Mesodermal cell (in vitro differentiated cells): Measurements from ENCODE around the gene RAB25.
"Not testable (repeated sequence)": the region's sequence is repeated elsewhere in the genome, so short reads cannot be mapped to it uniquely, and the experiment has no call there.

Experiments used
- H3K27ac ChIP-seq: 2 replicates; pipeline ENCODE4 v1.7.0; 2013; ENCODE audit warnings: mild to moderate bottlenecking, low read depth, low read length, moderate library complexity; ENCODE audit not compliant: severe bottlenecking
- H3K36me3 ChIP-seq: 2 replicates; pipeline ENCODE4 v1.7.1; 2013; ENCODE audit warnings: mild to moderate bottlenecking, low read length, moderate library complexity; ENCODE audit not compliant: control insufficient read depth, insufficient read depth
- H3K4me1 ChIP-seq: one replicate; pipeline ENCODE4 v1.7.1; 2013; ENCODE audit warnings: mild to moderate bottlenecking, low read length; ENCODE audit not compliant: insufficient read depth, control insufficient read depth, poor library complexity, severe bottlenecking
- H3K4me3 ChIP-seq: 2 replicates; pipeline ENCODE4 v1.7.0; 2013; ENCODE audit warnings: low read length, control low read depth, mild to moderate bottlenecking; ENCODE audit not compliant: insufficient read depth, poor library complexity, severe bottlenecking; ENCODE audit errors: extremely low read depth
- H3K9me3 ChIP-seq: 2 replicates; pipeline ENCODE4 v1.7.1; 2013; ENCODE audit warnings: mild to moderate bottlenecking, low read length, moderate library complexity; ENCODE audit not compliant: control insufficient read depth
- WGBS, 2 experiments: methylation state at CpG; one replicate each; pipeline ENCODE4 v1.1.5; 2013; ENCODE audit warnings: missing lambda C conversion rate in 2 of 2; ENCODE audit not compliant: insufficient coverage in 2 of 2; 5-methylcytosine and 5-hydroxymethylcytosine counted together

Gene RAB25

GRCh38 chr1:156112276-156113137 lies 51.5 kb downstream of the RAB25 start:
- Histone ChIP-seq H3K4me3 (no peak overlapping the region), H3K27ac (no peak overlapping the region), H3K36me3 (peaks cover 17% of the 10 kb centered on the region), H3K9me3 (no peaks in the 10 kb centered on the region), H3K4me1 (peaks cover 22% of the 10 kb centered on the region)
- 81 to 88% methylated on average over 4 to 6 of the region's 10 CpGs for WGBS, 2 experiments

GRCh38 chr1:156113282-156113950 lies 52.5 kb downstream of the RAB25 start:
- Histone ChIP-seq H3K9me3 (no peaks in the 10 kb centered on the region), H3K4me1 (peaks cover 31% of the 10 kb centered on the region), H3K36me3 (peaks cover 26% of the 10 kb centered on the region), H3K27ac (peak overlapping the region; percentile 92), H3K4me3 (no peak overlapping the region)
- 60 to 62% methylated on average over 1 to 3 of the region's 4 CpGs for WGBS, 2 experiments

GRCh38 chr1:156114101-156114918 lies 53.4 kb downstream of the RAB25 start, which contains the start of gene LMNA:
LMNA (plus strand) TSS chr1:156114711; CDS start chr1:156114919, 208 bp downstream.
- 1 to 4% methylated on average over 18 to 23 of the region's 37 CpGs for WGBS, 2 experiments
- Histone ChIP-seq H3K4me3 (peak within 1 kb of the TSS; percentile 99), H3K4me1 (peaks cover 38% of the 10 kb centered on the region), H3K9me3 (no peaks in the 10 kb centered on the region), H3K27ac (peak within 1 kb of the TSS; percentile 92), H3K36me3 (peaks cover 28% of the 10 kb centered on the region)

- H3K27ac ChIP-seq, result peak overlapping the region; percentile 92
- H3K4me3 ChIP-seq, result peak overlapping the region; percentile 99
- H3K4me1 ChIP-seq, result peaks cover 42% of the 10 kb centered on the region
Measured at GRCh38 chr1:156114919-156115513, 54.1 kb downstream of the RAB25 start.

GRCh38 chr1:156115514-156116374 lies 54.8 kb downstream of the RAB25 start:
- H3K4me1 ChIP-seq, result peaks cover 50% of the 10 kb centered on the region
- 2 to 14% methylated on average over 13 to 14 of the region's 19 CpGs for WGBS, 2 experiments
- H3K4me3 ChIP-seq, result peak overlapping the region; percentile 99
- no peaks in the 10 kb centered on the region for H3K9me3 ChIP-seq
- peak overlapping the region; percentile 92 for H3K27ac ChIP-seq
- peaks cover 35% of the 10 kb centered on the region for H3K36me3 ChIP-seq

More at GRCh38 chr1:156114919-156115513, 54.1 kb downstream of the RAB25 start:
- WGBS, 2 experiments, result 1% methylated on average over 36 to 42 of the region's 49 CpGs
- peaks cover 28% of the 10 kb centered on the region for H3K36me3 ChIP-seq
- no peaks in the 10 kb centered on the region for H3K9me3 ChIP-seq

- Histone ChIP-seq H3K4me3 (peak overlapping the region; percentile 99), H3K4me1 (peaks cover 59% of the 10 kb centered on the region), H3K36me3 (peaks cover 44% of the 10 kb centered on the region)
- WGBS, 2 experiments, result 92 to 100% methylated on average over 1 to 4 of the region's 5 CpGs
- not testable (repeated sequence) for H3K27ac ChIP-seq, H3K9me3 ChIP-seq
Measured at GRCh38 chr1:156116731-156117130, 55.8 kb downstream of the RAB25 start.

GRCh38 chr1:156117414-156118176 lies 56.6 kb downstream of the RAB25 start:
- WGBS, 2 experiments, result 87 to 90% methylated on average over 4 to 9 of the region's 13 CpGs
- Histone ChIP-seq H3K36me3 (peaks cover 44% of the 10 kb centered on the region), H3K9me3 (no peaks in the 10 kb centered on the region), H3K4me3 (no peak overlapping the region), H3K4me1 (peaks cover 65% of the 10 kb centered on the region), H3K27ac (no peak overlapping the region)

GRCh38 chr1:156118177-156118868 lies 57.4 kb downstream of the RAB25 start:
- Histone ChIP-seq H3K4me1 (peaks cover 65% of the 10 kb centered on the region), H3K27ac (no peak overlapping the region), H3K9me3 (no peaks in the 10 kb centered on the region), H3K4me3 (peak overlapping the region; percentile 14), H3K36me3 (peaks cover 44% of the 10 kb centered on the region)
- WGBS, 2 experiments, result 100% methylated on average over 4 of the region's 8 CpGs
